GM18526 (cell line): ENCODE data around the gene NCAPG2.

Experiments
- POLR2A ChIP-seq: IDR thresholded peaks from 3 replicates; pipeline ENCODE4 v1.6.1; 2011; ENCODE audit not compliant: insufficient read length; ENCODE audit errors: extremely low read depth

Gene NCAPG2

DNA sequence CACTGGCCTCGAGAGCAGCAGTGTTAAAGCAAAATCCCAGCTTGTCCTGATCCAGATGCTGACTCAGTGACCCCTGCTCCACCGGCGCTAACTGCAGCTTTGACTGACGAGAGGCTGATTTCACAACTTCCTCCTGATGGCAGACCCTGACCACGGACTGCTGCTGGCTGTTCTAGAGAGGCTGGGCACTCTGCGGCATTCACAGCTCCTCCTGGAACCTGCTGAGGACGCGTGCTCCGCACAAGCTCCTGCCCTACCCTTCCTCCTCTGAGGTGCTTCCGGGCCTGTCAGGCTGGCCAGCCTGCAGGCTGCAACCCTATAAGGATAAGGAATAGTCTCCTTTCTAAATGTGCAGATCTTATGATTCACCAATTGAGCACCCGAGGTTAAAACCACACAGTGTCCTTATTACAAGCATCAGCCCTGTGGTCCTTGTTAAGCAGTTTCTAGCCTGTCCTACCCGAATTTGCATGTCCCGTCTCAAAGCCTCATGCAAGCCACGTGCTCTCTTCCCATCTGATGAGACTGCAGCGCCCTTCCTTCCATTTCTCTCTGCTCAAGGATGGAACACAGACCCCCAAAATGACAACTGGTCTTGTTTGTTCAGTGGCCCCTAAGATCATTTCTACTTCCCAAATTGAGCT lies 35.5 kb upstream of the NCAPG2 start:
- TF ChIP-seq POLR2A, result no peak

DNA sequence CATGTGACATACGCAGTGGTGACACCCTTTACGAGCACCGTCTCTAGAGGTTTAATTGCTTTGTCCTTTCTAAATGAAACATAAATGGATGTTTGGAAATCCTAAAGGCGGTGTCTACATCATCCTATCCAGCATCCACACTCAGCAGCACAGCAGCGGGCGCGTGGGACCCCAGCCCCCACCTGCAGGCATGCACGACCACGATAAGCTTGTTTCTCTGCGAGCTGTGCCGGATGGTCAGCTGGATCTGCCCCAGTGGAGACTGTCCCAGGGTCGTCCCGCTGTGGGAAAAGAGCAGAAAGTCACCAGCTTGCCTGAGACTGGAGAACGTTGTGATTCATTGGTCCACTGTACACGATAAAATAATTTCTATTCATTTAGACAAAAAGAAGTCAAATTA lies 34.2 kb upstream of the NCAPG2 start:
- TF ChIP-seq POLR2A, result no peak

DNA sequence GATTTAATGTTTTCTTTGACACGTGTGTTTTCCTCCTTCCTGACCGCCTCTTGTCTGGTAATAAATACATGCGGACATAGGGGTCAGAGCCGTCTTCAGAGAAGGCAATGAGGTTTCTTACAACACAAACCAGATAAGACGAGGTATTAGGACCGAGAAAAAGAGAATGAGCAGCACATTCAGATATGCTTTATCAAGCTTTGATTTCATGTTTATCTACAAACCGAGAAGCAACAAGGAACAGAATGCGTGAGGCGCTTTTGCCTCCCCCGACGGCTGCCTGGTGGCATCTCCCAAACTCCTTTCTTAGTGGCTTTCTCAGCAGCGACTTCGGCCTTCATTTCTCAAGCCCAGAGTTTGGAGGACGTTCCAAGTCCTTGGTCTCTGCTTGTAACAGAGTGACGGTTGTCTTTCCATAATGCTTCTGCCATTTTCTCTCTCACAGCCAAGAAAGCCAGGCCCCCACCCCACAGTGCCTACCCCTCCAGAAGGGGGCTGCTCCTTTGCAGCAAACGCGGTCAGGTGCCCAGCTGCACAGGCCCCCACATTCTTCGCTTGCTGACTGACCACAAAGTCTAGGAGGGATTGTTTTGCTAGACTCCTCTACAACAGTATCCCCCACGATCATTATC lies 32.6 kb upstream of the NCAPG2 start:
- TF ChIP-seq POLR2A, result no peak

DNA sequence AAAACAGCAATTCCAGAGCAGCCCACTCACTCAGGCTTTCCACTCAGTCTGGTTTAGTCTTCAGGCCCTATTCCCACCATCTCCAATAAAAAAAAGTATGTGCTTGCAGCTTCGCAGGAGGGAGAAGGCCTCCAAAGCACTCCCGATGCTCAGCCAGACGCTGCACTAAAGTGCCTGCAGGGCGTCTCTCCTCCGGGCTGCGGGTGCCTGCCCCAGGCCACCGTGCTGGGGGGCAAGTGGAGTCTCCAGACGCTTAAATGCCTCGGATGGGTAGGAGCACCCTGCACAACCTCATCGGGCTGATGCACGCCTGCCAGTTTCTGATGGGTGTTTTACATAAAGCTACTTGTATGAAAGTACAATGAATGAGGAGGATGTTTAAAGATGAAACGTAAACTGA lies 31.3 kb upstream of the NCAPG2 start:
- no peak for TF ChIP-seq POLR2A

DNA sequence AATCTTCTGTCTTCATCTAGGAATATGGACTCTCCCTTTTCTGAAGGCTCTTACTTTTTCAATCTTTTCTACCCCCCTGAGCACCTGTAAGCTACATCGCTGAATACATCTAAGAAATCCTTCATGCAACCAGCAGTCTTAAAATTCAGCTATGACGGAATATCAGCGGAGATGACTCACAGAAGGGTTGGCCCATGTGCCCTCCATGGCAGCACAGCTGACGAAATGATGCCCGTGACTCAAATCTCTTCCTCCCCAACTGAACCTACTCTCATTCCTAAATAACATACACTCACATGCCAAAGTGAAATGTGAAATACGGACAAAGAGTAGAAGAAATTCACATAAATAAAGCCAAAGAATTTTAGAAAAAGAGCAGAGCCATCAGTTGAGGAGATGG lies 30.3 kb upstream of the NCAPG2 start:
- no peak for TF ChIP-seq POLR2A

DNA sequence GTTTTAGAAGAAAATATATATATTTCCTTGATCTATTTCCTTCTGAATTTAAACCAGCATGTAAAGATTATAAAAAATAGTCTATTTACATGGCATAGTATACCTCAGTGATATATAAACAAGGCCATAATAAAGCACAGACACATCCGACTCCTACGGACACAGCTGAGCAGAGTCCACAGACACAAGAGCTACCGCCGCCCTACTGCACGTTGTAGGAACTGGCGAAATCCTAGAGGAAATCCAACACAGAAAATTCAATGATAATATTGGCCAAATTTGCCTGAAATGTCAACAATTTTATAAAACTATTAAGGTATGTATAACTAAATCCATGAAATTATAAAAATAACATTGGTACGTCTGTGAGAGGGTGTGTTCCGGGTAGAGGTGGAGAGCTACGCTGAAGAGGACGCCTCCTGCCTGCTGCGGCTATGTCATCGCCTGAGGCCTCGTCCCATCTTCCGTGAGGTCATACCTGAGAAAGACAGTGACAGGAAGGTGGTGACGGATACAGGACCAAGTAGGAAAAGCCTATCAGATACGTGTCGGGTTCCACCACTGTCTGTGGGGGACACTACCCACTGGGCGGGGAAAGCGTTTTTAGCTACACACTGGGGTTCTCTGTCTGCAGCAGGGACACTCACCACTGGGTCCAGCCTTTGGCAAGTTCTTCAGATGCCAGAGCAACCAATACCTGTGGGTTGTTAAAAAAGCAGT lies 29.3 kb upstream of the NCAPG2 start:
- no peak for TF ChIP-seq POLR2A

DNA sequence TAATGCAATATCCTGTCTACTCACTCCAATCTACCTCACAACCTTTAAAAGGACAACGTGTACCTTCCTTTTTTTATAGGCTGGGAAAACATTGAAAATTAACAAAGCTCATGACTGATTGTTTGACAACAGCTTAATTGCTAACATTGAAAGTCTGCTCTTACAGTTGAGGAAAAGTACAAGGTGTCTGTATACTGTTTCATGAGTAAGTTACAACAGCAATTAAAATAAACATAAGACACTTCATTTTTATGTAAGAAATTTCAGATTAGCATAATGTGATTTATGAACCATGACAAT lies 28.6 kb upstream of the NCAPG2 start:
- TF ChIP-seq POLR2A, result no peak

DNA sequence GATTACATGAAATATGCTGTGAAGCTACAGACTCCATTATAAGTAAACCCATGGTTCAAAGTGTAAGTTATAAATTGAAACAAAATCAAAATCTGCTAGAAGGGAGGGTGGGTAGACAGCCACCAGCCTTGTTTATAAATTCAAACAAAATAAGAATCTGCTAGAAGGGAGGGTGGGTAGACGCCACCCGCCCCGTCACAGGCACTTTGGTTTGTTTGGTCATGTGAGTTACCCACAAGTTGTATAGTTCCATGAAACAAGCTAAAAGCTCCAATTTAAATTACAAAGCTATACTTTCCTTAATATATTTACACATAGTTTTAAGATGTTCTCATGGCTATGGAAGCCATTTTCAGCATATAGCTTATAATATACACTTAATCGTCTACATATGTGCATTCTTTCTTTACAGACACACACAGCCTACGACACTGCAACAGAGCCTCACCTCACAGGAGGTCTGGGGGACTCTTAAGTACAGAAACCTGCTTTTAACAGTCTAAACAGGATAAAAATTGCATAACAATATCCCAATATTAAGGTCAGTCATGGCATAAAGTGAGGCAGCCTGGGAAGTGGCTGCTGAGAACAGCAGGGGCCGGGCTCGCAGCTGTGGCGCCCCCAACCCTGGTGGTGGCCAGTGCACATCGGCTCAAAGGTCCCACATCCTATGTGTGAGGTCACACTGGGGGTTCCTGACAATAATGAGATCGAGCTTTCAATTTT lies 28.1 kb upstream of the NCAPG2 start:
- TF ChIP-seq POLR2A, result no peak

DNA sequence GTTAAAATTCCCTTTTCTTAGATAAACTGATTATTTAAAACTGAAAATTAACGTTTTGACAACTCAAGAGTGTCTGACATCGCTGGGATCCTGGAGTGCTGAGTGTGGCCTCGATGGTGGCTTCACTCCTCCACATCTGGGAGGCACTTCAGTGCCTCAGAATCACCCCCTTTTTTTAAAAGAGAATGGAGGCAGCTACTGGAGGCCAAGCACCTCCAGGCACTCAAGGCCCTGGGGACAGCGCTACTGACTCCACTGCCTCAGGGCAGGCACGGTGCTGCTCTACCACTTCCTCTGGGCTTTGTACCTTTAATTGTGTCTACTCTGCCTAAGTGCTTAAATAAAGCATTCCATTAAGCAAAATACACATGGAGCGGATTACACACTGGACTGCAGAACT lies 27.2 kb upstream of the NCAPG2 start:
- no peak for TF ChIP-seq POLR2A

DNA sequence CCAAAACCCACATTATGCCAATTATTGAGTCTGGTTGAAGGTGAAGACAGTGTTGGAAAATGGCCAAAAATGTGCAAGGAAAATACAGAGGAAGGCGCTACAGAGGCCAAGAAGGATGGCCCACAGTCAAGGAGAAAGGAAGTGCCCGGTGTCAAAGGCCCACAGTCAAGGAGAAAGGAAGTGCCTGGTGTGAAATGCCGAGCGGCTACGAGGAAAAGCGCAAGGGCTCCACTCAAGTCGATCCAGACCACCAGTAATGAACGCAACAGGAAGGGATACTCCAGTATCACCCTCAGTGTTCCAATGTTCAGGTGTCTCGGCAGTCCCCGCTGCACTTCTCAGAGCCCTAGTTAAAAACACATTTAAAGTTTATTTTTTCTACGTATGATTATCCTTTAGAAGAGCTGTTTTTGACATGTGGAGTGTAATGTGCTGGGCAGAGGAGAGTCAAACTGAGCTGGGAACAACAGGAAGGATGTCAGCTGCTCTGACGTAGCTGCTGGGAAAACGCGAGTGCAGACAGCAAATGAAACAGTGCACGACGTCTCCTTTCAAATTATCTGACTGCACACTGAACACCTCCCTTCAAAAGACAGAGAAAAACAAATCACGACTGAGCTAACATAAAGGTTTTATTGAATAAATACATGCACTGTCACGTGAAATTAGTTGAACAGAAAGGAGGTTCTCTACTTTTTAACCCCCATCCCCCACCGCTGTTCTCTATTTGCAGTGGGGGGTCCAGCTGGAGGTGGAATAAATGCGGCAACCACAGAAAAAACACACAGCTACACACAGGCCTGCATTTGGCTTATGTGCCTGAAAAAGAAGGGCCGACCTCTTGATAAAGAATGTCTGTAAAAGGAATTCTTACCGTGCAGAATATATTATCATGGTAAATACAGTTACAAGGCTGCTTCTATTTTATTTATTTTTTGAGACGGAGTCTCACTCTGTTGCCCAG lies 26.1 kb upstream of the NCAPG2 start:
- TF ChIP-seq POLR2A, result no peak

DNA sequence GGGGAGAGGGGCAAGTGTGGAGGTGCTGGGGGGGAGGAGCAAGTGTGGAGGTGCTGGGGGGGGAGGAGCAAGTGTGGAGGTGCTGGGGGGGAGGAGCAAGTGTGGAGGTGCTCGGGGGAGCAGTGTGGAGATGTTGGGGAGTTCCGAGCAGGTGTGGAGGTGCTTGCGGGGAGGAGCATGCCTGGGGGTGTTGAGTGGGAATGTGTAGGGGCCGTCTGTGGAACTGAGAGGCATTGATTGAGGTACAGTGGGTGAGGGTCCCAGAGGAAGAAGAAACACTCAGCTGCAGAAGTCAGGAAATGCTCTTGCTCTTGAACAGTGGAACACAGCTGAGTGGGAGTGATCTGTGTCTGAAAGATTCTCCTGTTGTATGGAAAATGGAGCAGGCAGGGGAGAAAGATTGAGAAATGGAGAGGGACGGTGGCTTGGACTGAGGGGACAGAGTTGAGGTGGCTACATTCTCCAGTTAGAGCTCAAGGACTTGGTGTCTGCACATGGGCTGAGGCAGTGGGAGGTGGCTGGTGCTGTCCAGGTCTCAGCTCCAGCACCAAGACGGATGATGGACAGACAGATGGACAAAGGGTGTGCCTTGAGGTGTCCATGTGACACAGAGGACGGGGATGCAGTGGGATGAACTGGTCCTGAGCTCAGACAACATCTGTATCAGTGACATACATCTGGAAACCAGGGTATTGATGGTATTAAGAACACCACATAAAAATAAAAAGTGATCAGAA lies 25.2 kb upstream of the NCAPG2 start:
- no peak for TF ChIP-seq POLR2A

DNA sequence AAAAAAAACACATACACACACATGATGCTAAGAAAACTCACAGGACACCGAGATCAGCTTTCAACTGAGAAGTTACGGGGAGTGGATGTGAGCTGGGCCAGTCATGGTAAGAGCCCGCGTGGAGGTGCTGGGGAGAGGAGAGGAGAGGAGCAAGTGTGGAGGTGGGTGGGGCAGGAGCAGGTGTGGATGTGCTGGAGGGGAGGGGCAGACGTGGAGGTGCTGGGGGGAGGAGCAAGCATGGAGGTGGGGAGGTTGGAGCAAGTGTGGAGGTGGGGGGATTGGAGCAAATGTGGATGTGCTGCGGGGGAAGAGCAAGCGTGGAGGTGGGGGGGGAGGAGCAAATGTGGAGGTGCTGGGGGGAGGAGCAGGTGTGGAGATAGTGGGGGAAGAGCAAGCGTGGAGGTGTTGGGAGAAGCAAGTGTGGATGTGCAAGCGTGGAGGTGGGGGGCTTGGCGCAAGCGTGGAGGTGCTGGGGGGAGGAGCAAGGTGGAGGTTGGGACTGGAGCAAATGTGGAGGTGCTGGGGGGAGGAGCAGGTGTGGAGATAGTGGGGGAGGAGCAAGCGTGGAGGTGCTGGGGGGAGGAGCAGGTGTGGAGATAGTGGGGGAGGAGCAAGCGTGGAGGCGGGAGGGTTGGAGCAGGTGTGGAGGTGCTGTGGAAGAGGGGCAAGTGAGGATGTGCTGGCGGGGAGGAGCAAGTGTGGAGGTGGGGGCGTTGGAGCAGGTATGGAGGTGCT lies 24.5 kb upstream of the NCAPG2 start:
- no peak for TF ChIP-seq POLR2A

DNA sequence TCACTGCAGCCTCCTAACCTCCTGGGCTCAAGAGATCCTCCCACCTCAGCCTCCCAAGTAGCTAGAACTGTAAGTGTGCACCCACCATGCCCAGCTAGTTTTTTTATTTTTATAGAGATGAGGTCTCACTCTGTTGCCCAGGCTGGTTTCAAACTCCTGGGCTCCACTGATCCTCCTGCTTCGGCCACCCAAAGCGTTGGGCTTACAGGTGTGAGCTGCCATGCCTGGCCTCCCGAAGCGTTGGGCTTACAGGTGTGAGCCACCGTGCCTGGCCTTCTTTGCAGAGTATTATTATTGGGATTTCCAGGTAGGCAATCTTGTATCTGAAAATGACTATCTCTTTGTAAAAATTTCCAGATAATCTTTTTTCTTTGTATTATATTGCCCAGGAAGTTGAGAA lies 23.1 kb upstream of the NCAPG2 start:
- TF ChIP-seq POLR2A, result no peak
